Measurements from ENCODE around the gene PTPN7. TPM values are rescaled to one million over a fixed set of nuclear protein-coding genes. Genes with fewer than 3 reads are reported as not detected.

PTPN7 gene
- total and polyA plus RNA-seq, 2 of the 13 experiments (the other 11 are each of a cell fraction or from before 2014, with no cell fraction given) = not detected

- Histone ChIP-seq H4K20me1 (ENCODE audit: insufficient read depth, low read length) (no peaks in the 10 kb centered on the region), H3K9me3 (ENCODE audit: low read length) (no peaks in the 10 kb centered on the region), H3K4me1 (ENCODE audit: insufficient read depth, low read length) (peaks cover 37% of the 10 kb centered on the region), H3K4me2 (ENCODE audit: low read depth, low read length) (no peak overlapping the region), H3K27me3 (ENCODE audit: control insufficient read depth in 1 of 2, insufficient read depth in 2 of 2, low read length in 2 of 2) (peaks cover 3 to 5% of the 10 kb centered on the region in 2 experiments; a peak in 2 of 5 replicates), H3K36me3 (replicated peaks in 1 of 2; ENCODE audit: control insufficient read depth in 1 of 2, insufficient read depth in 2 of 2, low read length in 2 of 2) (no peaks in the 10 kb centered on the region), H3K79me2 (ENCODE audit: insufficient read depth, low read length) (no peaks in the 10 kb centered on the region), H2AFZ (ENCODE audit: low read length) (no peak overlapping the region), H3K4me3 (replicated peaks in 1 of 3; ENCODE audit: insufficient read depth in 1 of 3, low read depth in 2 of 3, low read length in 3 of 3) (no peak overlapping the region), H3K27ac (ENCODE audit: extremely low read length, insufficient read depth, low read length) (no peak overlapping the region), H3K9ac (ENCODE audit: insufficient read depth, low read depth, low read length) (no peak overlapping the region)
- ATAC-seq = no peak
- intact Hi-C loops (cut with micrococcal nuclease; ENCODE audit: unreplicated experiment) (no loop called here), in situ Hi-C loops (cut with HindIII; ENCODE audit: extremely low pct_ligation_motif_present, low pct_unique_long_range_greater_than_20kb) (no loop called here)
- DNase-seq (ENCODE audit: low spot score) = no peak
- ChIA-PET POLR2A (no interaction called here), CTCF (ENCODE audit: low intra/inter-chr PET ratio, low total read pairs) (no interaction called here)
- no peak for FAIRE-seq
- no TSS peak for BruUV-seq (replicated peaks)
- WGBS (ENCODE audit: low lambda C conversion rate) = 60% methylated on average over 10 of the region's 10 CpGs
- TF ChIP-seq KDM5B (CRISPR knock-in tag; IDR thresholded peaks at IDR 0.05; ENCODE audit: borderline replicate concordance) (no peak), ZSCAN21 (CRISPR knock-in tag; IDR thresholded peaks at IDR 0.05; ENCODE audit: borderline replicate concordance) (no peak), ZNF280B (CRISPR knock-in tag; IDR thresholded peaks at IDR 0.05; ENCODE audit: borderline replicate concordance) (no peak), ZNF557 (CRISPR knock-in tag; IDR thresholded peaks at IDR 0.05) (no peak), HNRNPH1 (optimal IDR thresholded peaks at IDR 0.05; ENCODE audit: low read depth, low read length) (no peak), HCFC1 (IDR thresholded peaks at IDR 0.05; ENCODE audit: low read depth, low read length) (no peak), ZNF317 (CRISPR knock-in tag; IDR thresholded peaks at IDR 0.05) (no peak), ZNF253 (CRISPR knock-in tag; IDR thresholded peaks at IDR 0.05; ENCODE audit: borderline replicate concordance) (no peak), ZNF546 (CRISPR knock-in tag; conservative IDR thresholded peaks at IDR 0.05) (no peak), HOXA7 (CRISPR knock-in tag; IDR thresholded peaks at IDR 0.05) (no peak), RFXAP (CRISPR knock-in tag; IDR thresholded peaks at IDR 0.05; ENCODE audit: borderline replicate concordance) (no peak), TCF12 (IDR thresholded peaks at IDR 0.05) (no peak), TCF12 (CRISPR knock-in tag; IDR thresholded peaks at IDR 0.05) (no peak), ZC3H13 (CRISPR knock-in tag; IDR thresholded peaks at IDR 0.05) (no peak)
- TF ChIP-seq, protein P1, sequence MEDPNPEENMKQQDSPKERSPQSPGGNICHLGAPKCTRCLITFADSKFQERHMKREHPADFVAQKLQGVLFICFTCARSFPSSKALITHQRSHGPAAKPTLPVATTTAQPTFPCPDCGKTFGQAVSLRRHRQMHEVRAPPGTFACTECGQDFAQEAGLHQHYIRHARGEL (CRISPR knock-in tag; IDR thresholded peaks at IDR 0.05) = no peak
- TF ChIP-seq, protein P2, sequence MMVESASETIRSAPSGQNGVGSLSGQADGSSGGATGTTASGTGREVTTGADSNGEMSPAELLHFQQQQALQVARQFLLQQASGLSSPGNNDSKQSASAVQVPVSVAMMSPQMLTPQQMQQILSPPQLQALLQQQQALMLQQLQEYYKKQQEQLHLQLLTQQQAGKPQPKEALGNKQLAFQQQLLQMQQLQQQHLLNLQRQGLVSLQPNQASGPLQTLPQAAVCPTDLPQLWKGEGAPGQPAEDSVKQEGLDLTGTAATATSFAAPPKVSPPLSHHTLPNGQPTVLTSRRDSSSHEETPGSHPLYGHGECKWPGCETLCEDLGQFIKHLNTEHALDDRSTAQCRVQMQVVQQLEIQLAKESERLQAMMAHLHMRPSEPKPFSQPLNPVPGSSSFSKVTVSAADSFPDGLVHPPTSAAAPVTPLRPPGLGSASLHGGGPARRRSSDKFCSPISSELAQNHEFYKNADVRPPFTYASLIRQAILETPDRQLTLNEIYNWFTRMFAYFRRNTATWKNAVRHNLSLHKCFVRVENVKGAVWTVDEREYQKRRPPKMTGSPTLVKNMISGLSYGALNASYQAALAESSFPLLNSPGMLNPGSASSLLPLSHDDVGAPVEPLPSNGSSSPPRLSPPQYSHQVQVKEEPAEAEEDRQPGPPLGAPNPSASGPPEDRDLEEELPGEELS (CRISPR knock-in tag; IDR thresholded peaks at IDR 0.05) = no peak
- TF ChIP-seq, protein P3, sequence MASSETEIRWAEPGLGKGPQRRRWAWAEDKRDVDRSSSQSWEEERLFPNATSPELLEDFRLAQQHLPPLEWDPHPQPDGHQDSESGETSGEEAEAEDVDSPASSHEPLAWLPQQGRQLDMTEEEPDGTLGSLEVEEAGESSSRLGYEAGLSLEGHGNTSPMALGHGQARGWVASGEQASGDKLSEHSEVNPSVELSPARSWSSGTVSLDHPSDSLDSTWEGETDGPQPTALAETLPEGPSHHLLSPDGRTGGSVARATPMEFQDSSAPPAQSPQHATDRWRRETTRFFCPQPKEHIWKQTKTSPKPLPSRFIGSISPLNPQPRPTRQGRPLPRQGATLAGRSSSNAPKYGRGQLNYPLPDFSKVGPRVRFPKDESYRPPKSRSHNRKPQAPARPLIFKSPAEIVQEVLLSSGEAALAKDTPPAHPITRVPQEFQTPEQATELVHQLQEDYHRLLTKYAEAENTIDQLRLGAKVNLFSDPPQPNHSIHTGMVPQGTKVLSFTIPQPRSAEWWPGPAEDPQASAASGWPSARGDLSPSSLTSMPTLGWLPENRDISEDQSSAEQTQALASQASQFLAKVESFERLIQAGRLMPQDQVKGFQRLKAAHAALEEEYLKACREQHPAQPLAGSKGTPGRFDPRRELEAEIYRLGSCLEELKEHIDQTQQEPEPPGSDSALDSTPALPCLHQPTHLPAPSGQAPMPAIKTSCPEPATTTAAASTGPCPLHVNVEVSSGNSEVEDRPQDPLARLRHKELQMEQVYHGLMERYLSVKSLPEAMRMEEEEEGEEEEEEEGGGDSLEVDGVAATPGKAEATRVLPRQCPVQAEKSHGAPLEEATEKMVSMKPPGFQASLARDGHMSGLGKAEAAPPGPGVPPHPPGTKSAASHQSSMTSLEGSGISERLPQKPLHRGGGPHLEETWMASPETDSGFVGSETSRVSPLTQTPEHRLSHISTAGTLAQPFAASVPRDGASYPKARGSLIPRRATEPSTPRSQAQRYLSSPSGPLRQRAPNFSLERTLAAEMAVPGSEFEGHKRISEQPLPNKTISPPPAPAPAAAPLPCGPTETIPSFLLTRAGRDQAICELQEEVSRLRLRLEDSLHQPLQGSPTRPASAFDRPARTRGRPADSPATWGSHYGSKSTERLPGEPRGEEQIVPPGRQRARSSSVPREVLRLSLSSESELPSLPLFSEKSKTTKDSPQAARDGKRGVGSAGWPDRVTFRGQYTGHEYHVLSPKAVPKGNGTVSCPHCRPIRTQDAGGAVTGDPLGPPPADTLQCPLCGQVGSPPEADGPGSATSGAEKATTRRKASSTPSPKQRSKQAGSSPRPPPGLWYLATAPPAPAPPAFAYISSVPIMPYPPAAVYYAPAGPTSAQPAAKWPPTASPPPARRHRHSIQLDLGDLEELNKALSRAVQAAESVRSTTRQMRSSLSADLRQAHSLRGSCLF (CRISPR knock-in tag; IDR thresholded peaks at IDR 0.05; ENCODE audit: borderline replicate concordance) = no peak
These were observed 56.3 kb downstream of the PTPN7 start for GRCh38 chr1:202104073-202104472.
